Large intestine (tissue), 3 donors: Measurements from ENCODE around the gene ANXA3. TPM values are rescaled to one million over a fixed set of nuclear protein-coding genes. Genes with fewer than 3 reads are reported as not detected.

Experiments used
- DNase-seq, 2 donors: peaks; one replicate each; pipeline versions ENCODE4 v3.0.0 to v3.0.0-alpha.2; 2013
- H3K27ac ChIP-seq: one replicate; pipeline ENCODE4 v1.5.1; 2013; ENCODE audit warnings: low read length
- H3K27me3 ChIP-seq: 2 replicates; pipeline ENCODE4 v1.6.1; 2013; ENCODE audit warnings: low read length; ENCODE audit not compliant: control insufficient read depth, insufficient read depth
- H3K36me3 ChIP-seq: 2 replicates; pipeline ENCODE4 v1.6.1; 2013; ENCODE audit warnings: low read length; ENCODE audit not compliant: control insufficient read depth, insufficient read depth
- H3K4me1 ChIP-seq: one replicate; pipeline ENCODE4 v1.6.1; 2013; ENCODE audit warnings: low read length; ENCODE audit not compliant: control insufficient read depth, insufficient read depth
- H3K4me3 ChIP-seq: one replicate; pipeline ENCODE4 v1.5.1; 2013; ENCODE audit warnings: low read length
- H3K9me3 ChIP-seq: one replicate; pipeline ENCODE4 v1.6.1; 2013; ENCODE audit warnings: mild to moderate bottlenecking, low read depth, low read length, moderate library complexity; ENCODE audit not compliant: control insufficient read depth
- WGBS: methylation state at CpG from one replicate; pipeline ENCODE4 v1.1.5; 2013; ENCODE audit warnings: low lambda C conversion rate; ENCODE audit not compliant: insufficient coverage; 5-methylcytosine and 5-hydroxymethylcytosine counted together
- polyA plus RNA-seq: library from polyadenylated mRNA; unstranded; fragments of 120-200 nt; gene quantifications from one replicate; pipeline ENCODE4 v1.2.1, GENCODE V29; 2013

The ANXA3 gene
- polyA plus RNA-seq, 1 donor, result 81.3 TPM

DNA sequence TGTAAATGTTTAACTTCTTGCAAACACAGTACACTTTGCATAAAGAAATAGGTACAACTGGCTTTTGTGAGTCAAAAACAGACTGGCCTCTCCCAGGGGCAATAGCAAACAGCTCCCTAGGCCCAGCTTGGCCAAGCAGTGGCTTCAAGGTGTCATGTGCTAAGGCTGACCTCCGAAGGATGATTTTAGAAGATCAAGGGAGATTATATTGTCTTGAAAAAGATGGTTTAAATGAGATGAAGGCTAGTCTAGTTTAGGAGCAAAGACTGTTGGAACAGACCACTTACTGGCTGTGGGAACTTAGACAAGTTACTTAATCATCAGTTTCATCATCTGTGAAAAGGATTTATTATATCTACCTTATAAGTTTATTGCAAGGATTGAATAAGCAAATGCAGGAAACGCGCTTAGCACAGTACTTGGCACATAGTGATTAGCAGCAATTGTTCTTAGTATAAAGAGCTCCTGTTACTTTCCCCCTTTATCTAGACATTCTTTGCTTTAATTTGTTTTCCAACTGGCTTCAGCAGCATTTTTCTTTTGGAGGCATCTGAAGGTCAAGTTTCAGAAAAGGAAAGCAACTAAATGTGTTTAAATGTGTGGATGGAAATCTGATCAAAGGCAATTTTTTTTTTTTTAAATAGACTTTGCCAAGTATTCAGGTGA, 17.2 kb downstream of the ANXA3 start:
- Histone ChIP-seq H3K9me3 (no peaks in the 10 kb centered on the region), H3K27me3 (no peaks in the 10 kb centered on the region), H3K4me3 (no peak overlapping the region), H3K4me1 (peaks cover 38% of the 10 kb centered on the region), H3K27ac (peak overlapping the region; percentile 47), H3K36me3 (peaks cover 12% of the 10 kb centered on the region)
- WGBS, result 100% methylated on average over 2 of the region's 3 CpGs
- DNase-seq, result no peak

GRCh38 chr4:78569306-78569821, 17.8 kb downstream of the ANXA3 start:
- H3K4me3 ChIP-seq, result no peak overlapping the region
- peak; percentile 25 to 49 for DNase-seq
- H3K9me3 ChIP-seq, result no peaks in the 10 kb centered on the region
- no CpG with 5 or more reads among the region's 6 CpGs for WGBS
- H3K27me3 ChIP-seq, result no peaks in the 10 kb centered on the region
- peaks cover 38% of the 10 kb centered on the region for H3K4me1 ChIP-seq
- H3K27ac ChIP-seq, result no peak overlapping the region
- peaks cover 16% of the 10 kb centered on the region for H3K36me3 ChIP-seq

GRCh38 chr4:78570117-78570516, 18.5 kb downstream of the ANXA3 start:
- no peaks in the 10 kb centered on the region for H3K9me3 ChIP-seq
- peaks cover 20% of the 10 kb centered on the region for H3K36me3 ChIP-seq
- no peak for DNase-seq
- no peak overlapping the region for H3K27ac ChIP-seq
- no peaks in the 10 kb centered on the region for H3K27me3 ChIP-seq
- peaks cover 36% of the 10 kb centered on the region for H3K4me1 ChIP-seq
- no peak overlapping the region for H3K4me3 ChIP-seq
- no CpG with 5 or more reads among the region's 2 CpGs for WGBS

DNA sequence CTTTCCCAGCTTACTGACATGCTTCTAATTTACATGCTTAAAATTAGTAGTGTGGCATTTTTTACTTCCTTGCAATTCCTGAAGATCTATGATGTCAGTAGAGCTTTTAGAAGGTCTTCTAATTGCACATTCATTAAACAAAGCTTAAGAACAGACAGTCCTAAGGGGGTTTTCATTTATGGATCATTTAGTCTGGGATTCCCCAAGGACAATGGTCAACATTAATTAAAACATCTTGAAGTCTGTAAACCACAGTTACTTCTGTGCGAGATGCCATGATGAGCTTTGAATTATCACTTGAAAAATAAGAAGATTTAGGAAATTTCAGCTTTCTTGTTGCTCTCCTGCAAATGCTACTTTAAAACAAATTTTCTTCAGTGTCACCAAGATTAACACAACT, 20.2 kb downstream of the ANXA3 start:
- Histone ChIP-seq H3K36me3 (peaks cover 26% of the 10 kb centered on the region), H3K27me3 (no peaks in the 10 kb centered on the region), H3K4me3 (no peak overlapping the region), H3K27ac (no peak overlapping the region), H3K4me1 (peaks cover 22% of the 10 kb centered on the region), H3K9me3 (no peaks in the 10 kb centered on the region)
- no CpG with 5 or more reads among the region's 1 CpG for WGBS
- no peak for DNase-seq

DNA sequence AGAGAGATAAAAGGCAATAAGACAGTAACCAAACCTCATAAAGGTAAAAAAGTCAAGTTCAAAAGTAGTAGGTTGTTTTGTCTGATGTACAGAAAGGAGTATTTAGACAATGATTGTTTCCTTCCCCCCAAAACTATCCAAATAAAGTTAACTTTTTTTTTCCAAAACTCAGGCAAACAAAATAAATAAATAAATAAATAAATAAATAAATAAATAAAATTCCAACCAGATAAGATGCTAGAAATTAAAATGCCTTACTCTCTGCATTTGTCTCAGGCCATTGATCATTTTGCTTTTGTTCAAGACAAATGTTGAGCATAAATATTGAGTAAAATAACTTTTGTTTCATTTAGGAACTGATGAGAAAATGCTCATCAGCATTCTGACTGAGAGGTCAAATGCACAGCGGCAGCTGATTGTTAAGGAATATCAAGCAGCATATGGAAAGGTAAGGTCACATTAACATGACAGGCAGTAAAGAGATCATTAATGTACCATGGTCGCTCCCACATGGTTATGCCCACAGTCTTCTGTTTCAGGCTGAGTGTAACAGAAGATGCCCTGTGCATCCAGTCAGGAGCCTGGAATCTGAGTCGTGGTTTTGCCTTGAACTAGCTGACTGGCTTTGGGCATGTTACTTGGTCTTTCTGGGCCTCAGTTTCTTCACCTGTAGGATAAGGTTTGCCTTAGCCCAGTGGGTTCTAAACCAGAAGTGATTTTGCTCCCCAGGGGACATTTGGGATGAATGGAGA, 27.3 kb downstream of the ANXA3 start:
- peaks cover 41% of the 10 kb centered on the region for H3K36me3 ChIP-seq
- DNase-seq, result no peak
- 100% methylated on average over 1 of the region's 3 CpGs for WGBS
- no peak overlapping the region for H3K4me3 ChIP-seq
- no peaks in the 10 kb centered on the region for H3K9me3 ChIP-seq
- H3K27me3 ChIP-seq, result no peaks in the 10 kb centered on the region
- H3K4me1 ChIP-seq, result no peaks in the 10 kb centered on the region
- no peak overlapping the region for H3K27ac ChIP-seq

GRCh38 chr4:78581618-78582017, 30.0 kb downstream of the ANXA3 start:
- Histone ChIP-seq H3K4me3 (no peak overlapping the region), H3K4me1 (peaks cover 7% of the 10 kb centered on the region), H3K9me3 (no peaks in the 10 kb centered on the region), H3K36me3 (peaks cover 46% of the 10 kb centered on the region), H3K27ac (no peak overlapping the region), H3K27me3 (no peaks in the 10 kb centered on the region)
- DNase-seq, result no peak
- 100% methylated on average over 1 of the region's 3 CpGs for WGBS

DNA sequence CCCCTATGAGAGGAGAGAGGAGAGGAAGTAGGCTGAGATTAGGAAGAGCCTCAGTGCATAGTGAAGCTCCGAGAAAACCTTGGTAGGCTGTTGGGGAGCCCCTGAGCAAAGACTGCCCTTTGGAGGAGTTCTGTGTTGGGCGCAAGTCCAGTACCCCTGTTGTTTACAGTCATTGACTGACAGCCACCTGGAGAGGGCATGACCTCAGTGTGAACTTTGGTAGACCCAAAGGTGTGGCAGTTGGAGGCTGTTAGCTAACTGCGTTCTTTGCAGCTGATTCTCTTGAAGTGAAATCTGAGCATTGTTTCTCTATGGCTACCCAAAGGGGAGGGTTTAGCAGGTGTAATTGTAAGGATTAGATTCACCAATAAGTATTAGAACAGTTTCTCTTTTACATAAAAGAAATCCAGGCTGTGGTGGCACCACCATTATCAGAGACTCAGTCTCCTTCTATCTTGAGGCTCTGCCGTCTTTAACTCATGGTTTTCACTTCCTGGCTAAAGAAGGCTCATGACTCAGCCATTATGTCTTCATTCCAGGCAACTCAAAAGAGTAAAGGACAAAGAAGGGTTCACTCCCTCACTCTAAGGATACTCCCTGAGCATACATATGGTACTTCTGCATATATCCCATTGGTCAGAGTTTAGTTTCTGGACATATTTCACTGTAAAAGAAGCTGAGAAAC, 33.4 kb downstream of the ANXA3 start:
- WGBS, result 40% methylated on average over 1 of the region's 4 CpGs
- H3K27ac ChIP-seq, result peak overlapping the region; percentile 25
- H3K4me3 ChIP-seq, result no peak overlapping the region
- no peaks in the 10 kb centered on the region for H3K27me3 ChIP-seq
- peaks cover 63% of the 10 kb centered on the region for H3K36me3 ChIP-seq
- DNase-seq, result peak in 1 of 2 donors; percentile 51
- no peaks in the 10 kb centered on the region for H3K9me3 ChIP-seq
- H3K4me1 ChIP-seq, result peaks cover 7% of the 10 kb centered on the region

GRCh38 chr4:78585633-78586032, 34.1 kb downstream of the ANXA3 start:
- Histone ChIP-seq H3K4me1 (peaks cover 7% of the 10 kb centered on the region), H3K27me3 (no peaks in the 10 kb centered on the region), H3K36me3 (peaks cover 59% of the 10 kb centered on the region), H3K27ac (peak overlapping the region; percentile 25), H3K9me3 (no peaks in the 10 kb centered on the region), H3K4me3 (no peak overlapping the region)
- no CpG with 5 or more reads among the region's 1 CpG for WGBS
- no peak for DNase-seq

GRCh38 chr4:78588894-78589545, 37.5 kb downstream of the ANXA3 start:
- no peaks in the 10 kb centered on the region for H3K27me3 ChIP-seq

DNA sequence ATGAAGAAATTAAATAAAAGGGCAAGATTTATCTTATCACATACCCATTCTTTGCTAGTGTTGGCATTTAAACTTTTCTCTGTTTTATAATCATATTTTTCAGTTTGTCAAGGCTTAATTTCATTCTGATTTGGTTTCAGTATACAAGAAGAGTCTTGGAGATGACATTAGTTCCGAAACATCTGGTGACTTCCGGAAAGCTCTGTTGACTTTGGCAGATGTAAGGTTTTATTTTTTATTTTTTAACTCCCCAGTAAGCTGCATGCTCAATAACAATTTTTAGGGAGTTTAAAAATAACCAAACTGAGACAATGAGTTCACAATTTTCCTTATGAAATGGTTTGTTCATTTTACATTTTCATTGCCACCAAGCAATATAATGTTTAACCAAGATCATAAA, 39.8 kb downstream of the ANXA3 start:
- WGBS, result no CpG with 5 or more reads among the region's 2 CpGs

More at GRCh38 chr4:78588894-78589545, 37.5 kb downstream of the ANXA3 start:
- Histone ChIP-seq H3K9me3 (no peaks in the 10 kb centered on the region), H3K4me1 (peaks cover 7% of the 10 kb centered on the region), H3K4me3 (no peak overlapping the region), H3K27ac (no peak overlapping the region), H3K36me3 (peaks cover 53% of the 10 kb centered on the region)
- no CpG with 5 or more reads among the region's 4 CpGs for whole genome bisulfite sequencing
- DNase-seq, result no peak

More for the DNA sequence above, 39.8 kb downstream of the ANXA3 start:
- no peak overlapping the region for H3K27ac ChIP-seq
- H3K27me3 ChIP-seq, result no peaks in the 10 kb centered on the region
- peaks cover 12% of the 10 kb centered on the region for H3K4me1 ChIP-seq
- no peak overlapping the region for H3K4me3 ChIP-seq
- no peak for DNase-seq
- H3K9me3 ChIP-seq, result no peaks in the 10 kb centered on the region
- H3K36me3 ChIP-seq, result peaks cover 40% of the 10 kb centered on the region
